Measurements from ENCODE around the gene RAP1GAP.

Gene RAP1GAP

DNA sequence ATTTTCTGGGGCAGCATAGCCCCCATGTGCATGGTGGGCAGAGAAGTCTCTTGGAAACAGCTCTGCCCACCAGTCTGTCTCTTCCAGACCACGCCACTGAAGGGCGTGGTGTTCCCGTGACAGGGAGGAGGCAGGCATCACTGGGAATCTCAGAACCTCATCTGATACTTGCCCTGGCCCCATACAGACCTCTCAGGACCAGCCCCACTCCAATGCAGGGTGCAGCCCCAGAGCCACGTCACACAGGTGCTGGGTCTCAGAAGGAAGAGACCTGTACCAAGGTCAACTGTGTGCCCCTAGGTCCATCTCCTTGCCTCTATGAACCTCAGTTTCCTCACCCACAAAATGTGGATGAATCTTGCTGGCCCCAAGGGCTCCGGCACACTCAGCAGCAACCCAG lies 7.3 kb downstream of the RAP1GAP start:
- DNase-seq: no peak

DNA sequence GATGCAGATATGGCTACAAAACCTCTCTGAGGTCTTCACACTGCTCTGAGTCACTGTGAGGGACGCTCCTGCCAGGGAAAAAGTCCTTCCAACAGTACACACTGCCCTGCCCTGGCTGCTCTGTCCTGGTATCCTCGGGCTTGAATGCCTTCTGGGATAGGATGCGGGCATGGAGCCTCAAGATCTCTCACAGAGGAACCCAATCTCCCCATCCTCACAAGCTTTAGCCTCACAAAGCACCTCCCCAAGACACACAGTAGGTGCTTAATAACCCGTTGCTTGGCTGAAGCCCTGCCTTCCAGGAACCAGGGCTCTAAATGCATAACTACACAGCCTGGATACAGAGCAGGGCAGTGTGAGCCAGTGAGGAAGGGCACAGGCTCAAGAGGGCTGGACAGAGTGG lies 9.2 kb downstream of the RAP1GAP start:
- no peak for DNase-seq

GRCh38 chr1:21659099-21659923 lies 9.8 kb downstream of the RAP1GAP start:
- peak; percentile 74 for DNase-seq

DNA sequence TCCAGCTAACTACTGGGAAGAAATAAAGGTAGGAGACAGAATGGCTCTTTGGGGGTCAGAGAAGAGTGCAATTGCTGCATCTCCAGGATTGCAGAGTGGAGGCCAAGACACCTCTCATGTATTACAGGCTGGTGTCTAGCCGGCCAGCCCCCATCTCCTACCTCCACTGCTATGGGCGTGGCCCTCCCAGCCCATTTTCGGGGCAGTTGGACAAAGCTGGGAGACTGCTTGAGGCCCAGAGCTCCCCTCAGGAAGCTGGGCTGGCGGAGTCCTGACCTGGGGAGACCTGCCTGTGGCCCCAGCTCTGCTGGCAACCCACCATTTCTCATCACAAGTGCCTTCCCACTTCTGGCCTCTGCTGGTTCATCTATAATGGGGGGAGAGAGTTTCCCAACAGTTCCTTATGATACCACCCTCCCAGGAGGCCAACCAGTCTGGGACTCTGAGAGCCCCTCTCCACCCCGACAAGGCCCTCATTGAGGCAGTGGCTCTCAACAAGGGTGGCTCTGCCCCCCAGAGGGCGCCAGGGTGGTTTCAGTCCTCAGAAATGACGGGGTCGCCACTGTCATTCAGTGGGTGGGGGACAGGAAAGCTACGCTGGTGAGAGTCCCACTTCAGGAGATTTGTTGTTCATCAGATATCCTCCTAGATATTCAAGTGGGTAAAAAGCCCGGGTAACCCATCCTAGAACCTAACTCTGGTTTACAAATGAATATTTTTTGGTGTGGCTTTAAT lies 11.5 kb downstream of the RAP1GAP start:
- DNase-seq: no peak

GRCh38 chr1:21655748-21656147 lies 13.4 kb downstream of the RAP1GAP start:
- DNase-seq: no peak

DNA sequence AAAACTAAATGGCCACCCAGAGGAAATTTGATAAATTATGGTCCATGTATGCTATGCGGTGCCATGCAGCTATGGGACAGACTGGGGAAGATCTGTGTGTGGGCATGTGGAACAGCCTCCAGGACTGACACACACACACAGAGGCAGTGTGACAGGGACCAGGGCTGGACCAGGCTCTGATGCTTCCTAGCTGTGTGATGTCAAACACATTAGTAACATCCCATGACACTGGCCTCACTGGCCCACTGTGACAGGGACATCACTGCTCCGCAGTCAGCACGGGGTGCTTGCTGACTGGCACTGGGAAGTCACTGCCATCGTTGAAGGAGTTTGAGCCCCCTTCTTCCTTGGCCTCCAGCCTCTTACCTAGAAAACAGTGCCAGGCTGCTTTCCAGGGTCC lies 13.9 kb downstream of the RAP1GAP start:
- DNase-seq: no peak

DNA sequence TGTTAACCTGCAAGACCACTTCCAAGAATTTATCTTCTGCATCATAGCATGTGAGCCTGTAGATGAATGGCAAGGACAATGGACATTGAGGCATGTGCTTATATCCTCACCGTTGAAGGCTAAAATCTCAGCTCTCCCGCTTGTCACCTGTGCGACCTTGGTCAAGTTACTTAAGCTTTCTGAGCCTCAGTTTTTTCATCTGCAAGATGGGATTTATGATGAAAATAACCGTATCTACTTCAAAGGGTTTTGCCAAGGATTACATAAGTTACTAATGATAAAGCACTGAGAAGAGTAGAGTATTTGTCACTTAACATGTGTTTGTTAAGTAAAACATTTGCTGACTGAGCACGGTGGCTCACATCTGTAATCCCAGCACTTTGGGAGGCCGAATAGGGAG lies 14.9 kb downstream of the RAP1GAP start:
- DNase-seq: no peak

DNA sequence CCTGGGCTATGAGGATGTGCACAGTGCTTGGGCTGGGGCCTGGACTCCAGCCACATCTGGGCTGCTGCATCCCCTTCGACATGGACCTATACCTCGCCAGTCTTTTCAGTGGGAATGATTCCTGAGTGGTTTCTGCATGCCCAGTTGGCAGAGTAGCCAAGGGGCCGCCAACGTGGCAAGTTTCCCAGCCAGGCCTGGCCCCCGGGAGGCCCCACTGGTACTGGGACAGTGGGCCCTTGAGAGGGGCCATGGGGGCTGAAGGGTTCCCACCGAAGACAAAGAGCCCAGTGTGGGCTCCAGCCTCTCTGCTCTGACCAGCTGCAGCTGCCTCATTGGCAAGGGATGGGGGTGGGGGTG lies 15.4 kb downstream of the RAP1GAP start:
- no peak for DNase-seq

GRCh38 chr1:21652937-21653743 lies 16.0 kb downstream of the RAP1GAP start:
- no peak for DNase-seq

GRCh38 chr1:21652101-21652936 lies 16.8 kb downstream of the RAP1GAP start:
- no peak for DNase-seq

DNA sequence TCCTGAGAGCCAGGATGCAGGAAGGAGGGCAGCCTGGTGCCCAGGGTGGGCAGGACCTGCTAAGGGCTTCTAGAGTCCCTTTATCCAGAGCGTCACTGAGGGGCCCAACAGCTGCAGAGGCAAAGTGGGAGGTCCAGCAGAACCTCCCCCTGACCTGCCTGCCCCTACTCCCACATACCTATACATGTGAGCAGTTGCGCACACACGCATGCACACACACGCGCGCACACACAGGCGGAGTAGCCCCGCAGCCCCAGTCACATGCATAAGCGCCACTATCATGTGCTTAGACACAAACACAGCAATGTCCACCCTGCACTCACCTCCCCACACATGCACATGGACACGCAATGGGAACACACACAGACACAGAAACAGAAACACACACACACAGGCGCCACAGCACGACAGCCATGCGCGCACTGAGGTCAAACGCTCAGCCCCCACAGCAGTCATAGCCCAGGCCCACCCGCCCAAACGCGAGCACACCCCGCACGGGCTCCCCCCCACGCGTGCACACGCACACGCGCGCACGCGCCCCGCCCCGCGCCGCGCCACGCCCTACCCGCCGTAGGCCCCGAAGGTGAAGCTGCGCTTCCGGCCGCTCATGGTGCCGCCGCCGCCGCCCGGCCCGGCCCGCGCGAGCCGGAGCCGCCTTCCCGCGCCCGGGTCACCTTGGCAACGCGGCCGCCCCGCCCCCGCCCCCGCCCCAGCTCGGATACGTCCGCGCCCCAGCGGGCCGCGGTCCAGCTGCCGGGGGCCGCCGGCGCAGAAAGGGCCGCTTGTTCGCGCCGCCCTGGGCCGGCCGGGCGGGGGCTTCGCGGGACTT lies 17.7 kb downstream of the RAP1GAP start:
- peak; percentile 37 for DNase-seq

- DNase-seq: no peak
These were observed 18.8 kb downstream of the RAP1GAP start for GRCh38 chr1:21650400-21650799.

DNA sequence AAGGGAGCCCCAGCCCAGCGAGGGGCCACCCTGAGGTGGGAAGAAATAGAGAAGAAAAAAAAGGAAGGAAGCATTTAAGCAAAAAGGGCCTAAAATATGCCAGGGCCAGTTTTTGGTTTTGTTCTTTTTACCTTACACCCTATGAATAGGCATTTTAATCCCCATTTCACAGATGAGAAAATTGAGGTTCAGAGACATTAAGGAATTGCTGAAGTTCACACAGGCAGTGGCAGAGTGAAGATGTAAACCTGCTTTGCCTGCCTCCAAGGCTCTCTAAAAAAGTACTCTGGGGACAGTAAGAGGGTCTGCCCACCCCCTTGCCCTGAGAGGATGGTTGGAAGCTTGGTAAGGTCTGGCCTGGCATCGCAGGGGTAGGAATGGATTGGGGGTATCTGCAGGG lies 19.8 kb downstream of the RAP1GAP start:
- no peak for DNase-seq

- no peak for DNase-seq
These were observed 20.4 kb downstream of the RAP1GAP start for GRCh38 chr1:21648791-21649190.

DNA sequence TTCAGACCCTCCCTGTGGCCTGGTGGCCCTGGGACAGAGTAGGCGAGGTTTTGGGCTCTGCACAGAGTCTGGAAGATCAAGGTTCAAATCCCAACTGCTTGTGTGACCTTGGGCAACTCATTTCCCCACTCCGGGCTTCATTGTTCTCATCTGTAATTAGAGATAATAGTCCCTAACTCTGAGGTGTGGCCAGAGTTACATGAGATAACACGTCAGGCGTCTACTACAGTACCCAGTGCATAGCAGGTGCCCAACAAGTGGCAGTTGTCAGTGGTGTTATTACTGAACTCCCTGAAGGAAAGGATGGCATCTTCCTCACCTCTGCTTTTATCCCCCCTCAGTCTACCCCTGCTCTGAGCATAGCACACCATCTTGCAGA lies 20.8 kb downstream of the RAP1GAP start:
- DNase-seq: no peak

GRCh38 chr1:21647431-21648351 lies 21.5 kb downstream of the RAP1GAP start:
- no peak for DNase-seq

DNA sequence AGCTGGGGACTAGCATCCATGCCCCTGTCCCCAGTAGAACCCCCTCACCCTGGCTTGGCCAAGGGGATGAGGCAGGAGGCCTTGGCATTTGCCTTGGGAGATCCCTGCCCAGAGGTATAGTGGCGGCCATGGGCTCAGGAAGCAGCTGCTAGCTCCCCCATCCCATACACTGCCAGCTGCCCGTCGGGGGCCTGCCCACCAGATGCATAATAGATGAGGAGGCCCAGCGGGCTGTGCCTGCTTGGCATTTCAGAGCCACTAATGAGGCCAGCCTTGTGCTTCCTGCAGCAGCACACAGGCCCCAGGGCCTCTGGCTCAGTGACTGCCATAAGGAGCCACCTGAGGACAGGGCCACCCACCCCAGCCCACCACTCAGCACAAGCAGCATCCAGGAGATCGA lies 23.6 kb downstream of the RAP1GAP start:
- no peak for DNase-seq

GRCh38 chr1:21644906-21645305 lies 24.3 kb downstream of the RAP1GAP start:
- DNase-seq: no peak

- no peak for DNase-seq
These were observed 24.8 kb downstream of the RAP1GAP start for GRCh38 chr1:21644348-21644747.

DNA sequence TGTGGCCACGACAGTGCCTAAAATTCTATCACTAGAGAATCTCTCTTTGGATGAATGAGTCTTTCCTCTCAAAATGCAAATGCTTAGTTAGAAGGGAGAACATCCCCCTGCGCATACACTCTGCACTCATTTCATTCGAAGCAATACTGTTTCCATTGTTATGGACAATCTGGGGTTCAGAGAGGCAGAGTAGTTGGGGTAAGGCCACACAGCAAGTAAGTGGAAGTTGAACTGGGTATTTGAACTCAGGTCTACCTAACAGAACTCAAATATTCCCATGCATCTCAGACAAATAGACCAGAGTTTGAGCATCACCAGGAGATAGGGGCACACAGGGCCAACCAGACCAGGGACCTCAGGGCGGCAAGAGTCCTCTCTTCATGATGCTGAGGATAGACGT lies 25.5 kb downstream of the RAP1GAP start:
- DNase-seq: no peak

All from stimulated activated naive CD4-positive, alpha-beta T cell treated with Interleukin-2 at 50 U/mL for 16 hours (primary cell).